HCT116 (cell line): Measurements from ENCODE around the gene TNFAIP8L3. TPM values are rescaled to one million over a fixed set of nuclear protein-coding genes. Genes with fewer than 3 reads are reported as not detected.

Experiments used
- ATAC-seq: fragments of 200-7000 bp; cut with Tn5 transposase; 2 replicates; pipeline ENCODE4 v1.9.1; 2020; ENCODE audit warnings: mild to moderate bottlenecking, moderate library complexity
- BruUV-seq: library from RNA; stranded (reverse); fragments of 400-500 nt; replicated peaks from 2 replicates; lab custom pipeline; 2021; lab: Mats Ljungman, UMichigan
- CTCF ChIA-PET: fragments of 300-600 bp; sonication (Branson Sonifier 250); formaldehyde crosslinking; loops from one replicate; lab custom pipeline; 2021; ENCODE audit warnings: antibody characterized with exemption; lab: Charles Lee
- POLR2A ChIA-PET: fragments of 300-600, 350-600 bp; sonication (Branson Sonifier 250); formaldehyde crosslinking; loops from one replicate; lab custom pipeline; 2021; ENCODE audit warnings: antibody characterized with exemption; lab: Charles Lee
- RAD21 ChIA-PET, 2 experiments: fragments of 300-600 bp; sonication (Branson Sonifier 250); formaldehyde crosslinking; loops; one replicate each; lab custom pipeline; 2023; ENCODE audit warnings: low total read pairs in 2 of 2; ENCODE audit not compliant: uncharacterized antibody in 2 of 2, unreplicated experiment in 2 of 2, low non-redundant PET in 1 of 2; lab: Charles Lee
- DNase-seq: peaks from one replicate; pipeline ENCODE4 v3.0.0-alpha.2; 2010; ENCODE audit warnings: low read depth, low spot score
- H2AFZ ChIP-seq: fragments of 200-600 bp; shearing (Covaris generic), sonication (generic); 2 replicates; pipeline ENCODE4 v1.6.1; 2017; ENCODE audit warnings: low read depth, mixed run types, mixed read lengths, antibody characterized with exemption, low read length; ENCODE audit not compliant: poor library complexity, severe bottlenecking
- H3K27ac ChIP-seq: 2 replicates; pipeline ENCODE4 v1.5.1; 2012; ENCODE audit warnings: low read depth, low read length
- H3K27me3 ChIP-seq: fragments of 200-600 bp; sonication (generic); 2 replicates; pipeline ENCODE4 v1.6.1; 2016; ENCODE audit warnings: mixed run types, low read length, mixed read lengths; ENCODE audit not compliant: insufficient read depth
- H3K36me3 ChIP-seq, 2 experiments: fragments of 200-500 bp in 1 of 2; fragments of 200-600 bp in 1 of 2; sonication (Bioruptor generic) in 1 of 2; sonication (generic) in 1 of 2; 2 replicates each; pipeline versions ENCODE4 v1.5.1 to v1.6.1; 2014 to 2016; ENCODE audit warnings: low read length in 2 of 2, inconsistent platforms in 1 of 2, mixed read lengths in 1 of 2, mixed run types in 1 of 2; ENCODE audit not compliant: insufficient read depth in 2 of 2, control insufficient read depth in 1 of 2
- H3K4me1 ChIP-seq, 2 experiments: fragments of 200-600 bp in 1 of 2; sonication (generic) in 1 of 2; 2 replicates each; pipeline versions ENCODE4 v1.5.1 to v1.6.1; 2012 to 2017; ENCODE audit warnings: low read length in 2 of 2, inconsistent platforms in 1 of 2, mild to moderate bottlenecking in 1 of 2, mixed read lengths in 1 of 2, mixed run types in 1 of 2, moderate library complexity in 1 of 2; ENCODE audit not compliant: insufficient read depth in 2 of 2, control insufficient read depth in 1 of 2
- H3K4me2 ChIP-seq: fragments of 200-600 bp; sonication (generic); 2 replicates; pipeline ENCODE4 v1.6.1; 2017; ENCODE audit warnings: mixed run types, low read length, mixed read lengths
- H3K4me3 ChIP-seq, 2 experiments: fragments of 200-600 bp in 1 of 2; sonication (generic) in 1 of 2; replicated peaks in 1 of 2; 2 replicates each; pipeline ENCODE4 v1.5.1; 2011 to 2016; ENCODE audit warnings: low read length in 2 of 2, control low read depth in 1 of 2, low read depth in 1 of 2, mild to moderate bottlenecking in 1 of 2, mixed read lengths in 1 of 2, mixed run types in 1 of 2
- H3K79me2 ChIP-seq: fragments of 200-600 bp; sonication (generic); 2 replicates; pipeline ENCODE4 v1.6.1; 2017; ENCODE audit warnings: mild to moderate bottlenecking, mixed run types, low read length, moderate library complexity, mixed read lengths; ENCODE audit not compliant: insufficient read depth
- H3K9ac ChIP-seq: fragments of 200-600 bp; sonication (generic); 2 replicates; pipeline ENCODE4 v1.6.1; 2016; ENCODE audit warnings: low read length, mixed read lengths
- H3K9me2 ChIP-seq: fragments of 200-600 bp; sonication (generic), shearing (Covaris generic); 2 replicates; pipeline ENCODE4 v1.6.1; 2017; ENCODE audit warnings: mixed run types, mild to moderate bottlenecking, moderate library complexity; ENCODE audit not compliant: insufficient read depth
- H3K9me3 ChIP-seq, 2 experiments: fragments of 200-500 bp in 1 of 2; fragments of 200-600 bp in 1 of 2; sonication (Bioruptor generic) in 1 of 2; sonication (generic) in 1 of 2; 2 replicates each; pipeline ENCODE4 v1.6.1; 2014 to 2017; ENCODE audit warnings: low read length in 2 of 2, mixed read lengths in 2 of 2, inconsistent platforms in 1 of 2, low read depth in 1 of 2, mild to moderate bottlenecking in 1 of 2, mixed run types in 1 of 2, moderate library complexity in 1 of 2; ENCODE audit not compliant: control insufficient read depth in 1 of 2, insufficient read depth in 1 of 2
- H4K20me1 ChIP-seq: fragments of 200-600 bp; sonication (generic), shearing (Covaris generic); 2 replicates; pipeline ENCODE4 v1.6.1; 2017; ENCODE audit warnings: mixed run types, mild to moderate bottlenecking, moderate library complexity; ENCODE audit not compliant: insufficient read depth
- CBX3 ChIP-seq: IDR thresholded peaks from 2 replicates; pipeline ENCODE4 v1.6.1; 2012; ENCODE audit warnings: low read depth
- EGR1 ChIP-seq: IDR thresholded peaks from 2 replicates; pipeline ENCODE4 v1.6.1; 2012; ENCODE audit warnings: low read depth
- ELF1 ChIP-seq: IDR thresholded peaks from 2 replicates; pipeline ENCODE4 v1.6.1; 2012; ENCODE audit warnings: low read depth, borderline replicate concordance
- EZH2 ChIP-seq: fragments of 200-600 bp; sonication (generic); IDR thresholded peaks from 2 replicates; pipeline ENCODE4 v1.6.1; 2017; ENCODE audit warnings: antibody characterized with exemption, mixed run types
- EZH2phosphoT487 ChIP-seq: fragments of 200-600 bp; IDR thresholded peaks from 2 replicates; pipeline ENCODE4 v1.6.1; 2018; ENCODE audit warnings: antibody characterized with exemption, borderline replicate concordance
- FOSL1 ChIP-seq: IDR thresholded peaks from 2 replicates; pipeline ENCODE4 v1.6.1; 2012; ENCODE audit warnings: low read depth
- POLR2A ChIP-seq: IDR thresholded peaks from 2 replicates; pipeline ENCODE4 v1.7.0; 2011; ENCODE audit warnings: borderline replicate concordance; ENCODE audit not compliant: insufficient read depth, insufficient read length; ENCODE audit errors: extremely low read depth
- POLR2AphosphoS5 ChIP-seq: IDR thresholded peaks from 2 replicates; pipeline ENCODE4 v1.6.1; 2011; ENCODE audit warnings: mild to moderate bottlenecking, low read depth, low read length, moderate library complexity
- RAD21 ChIP-seq: IDR thresholded peaks from 2 replicates; pipeline ENCODE4 v1.6.1; 2012; ENCODE audit warnings: low read depth, mild to moderate bottlenecking
- SP1 ChIP-seq: IDR thresholded peaks from 2 replicates; pipeline ENCODE4 v1.6.1; 2012; ENCODE audit warnings: low read depth
- SRF ChIP-seq: IDR thresholded peaks from 2 replicates; pipeline ENCODE4 v1.6.1; 2012; ENCODE audit warnings: low read depth
- TCF7L2 ChIP-seq: IDR thresholded peaks from 2 replicates; pipeline ENCODE4 v1.7.0; 2011; ENCODE audit warnings: borderline replicate concordance, inconsistent platforms; ENCODE audit not compliant: insufficient read depth, insufficient read length; ENCODE audit errors: extremely low read depth
- YY1 ChIP-seq: IDR thresholded peaks from 2 replicates; pipeline ENCODE4 v1.6.1; 2011; ENCODE audit warnings: low read length, low read depth, moderate library complexity, mild to moderate bottlenecking; ENCODE audit not compliant: insufficient replicate concordance; ENCODE audit errors: extremely low read depth
- ZFX ChIP-seq: fragments of 450-650 bp; IDR thresholded peaks from 2 replicates; pipeline ENCODE4 v1.6.1; 2017
- ZNF274 ChIP-seq: fragments of 200-500 bp; sonication (Bioruptor generic); IDR thresholded peaks from 2 replicates; pipeline ENCODE4 v1.6.1; 2014; ENCODE audit warnings: mild to moderate bottlenecking, low read depth, low read length, inconsistent platforms
- intact Hi-C: fragments of 100-400 bp; cut with micrococcal nuclease; formaldehyde crosslinking; loops from 2 replicates; pipeline ENCODE4 v1.10.0; 2022
- total RNA-seq: library from RNA; stranded (reverse); gene quantifications from one replicate; pipeline ENCODE4 v1.2.1, GENCODE V29; 2021; ENCODE audit not compliant: unreplicated experiment
- TF ChIP-seq, protein P1 (sequence below): IDR thresholded peaks from 2 replicates; pipeline ENCODE4 v1.6.1; 2012
- TF ChIP-seq, protein P2 (sequence below): IDR thresholded peaks from 2 replicates; pipeline ENCODE4 v1.6.1; 2012
- TF ChIP-seq, protein P3 (sequence below): IDR thresholded peaks from 2 replicates; pipeline ENCODE4 v1.6.1; 2011; ENCODE audit warnings: mild to moderate bottlenecking, low read length, moderate library complexity; ENCODE audit not compliant: insufficient replicate concordance; ENCODE audit errors: extremely low read depth

The TNFAIP8L3 gene
- total RNA-seq, 1 experiment from 2014 or later = 0.47 TPM

DNA sequence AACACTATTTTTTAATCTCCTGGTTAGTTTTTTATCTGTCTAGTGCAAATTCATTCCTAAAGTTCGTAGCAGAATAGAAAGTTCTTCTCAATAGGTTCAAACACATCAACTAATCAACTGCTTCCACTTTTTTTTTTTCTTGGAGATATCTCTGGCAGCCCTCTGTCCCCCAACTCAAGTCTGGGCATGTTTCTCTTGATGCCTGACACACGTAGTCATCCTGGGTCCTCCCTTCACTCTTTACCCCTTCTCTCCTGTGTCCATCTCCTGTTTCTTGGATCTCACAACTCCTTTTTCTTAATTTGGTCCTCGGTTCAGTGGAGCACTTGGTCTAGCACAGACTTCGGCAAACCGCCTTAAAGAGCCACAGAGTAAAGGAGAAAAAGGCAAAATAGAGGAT lies 14.4 kb downstream of the TNFAIP8L3 start:
- ChIA-PET POLR2A (no interaction called here), CTCF (no interaction called here), RAD21 (no interaction called here)
- no peaks in the 10 kb centered on the region for H3K79me2 ChIP-seq
- H4K20me1 ChIP-seq = no peaks in the 10 kb centered on the region
- no peak overlapping the region for H3K9ac ChIP-seq
- no peak for TF ChIP-seq EZH2
- TF ChIP-seq, protein P1, sequence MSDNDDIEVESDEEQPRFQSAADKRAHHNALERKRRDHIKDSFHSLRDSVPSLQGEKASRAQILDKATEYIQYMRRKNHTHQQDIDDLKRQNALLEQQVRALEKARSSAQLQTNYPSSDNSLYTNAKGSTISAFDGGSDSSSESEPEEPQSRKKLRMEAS = no peak
- TF ChIP-seq SP1 = no peak
- TF ChIP-seq EGR1 = no peak
- TF ChIP-seq, protein P2, sequence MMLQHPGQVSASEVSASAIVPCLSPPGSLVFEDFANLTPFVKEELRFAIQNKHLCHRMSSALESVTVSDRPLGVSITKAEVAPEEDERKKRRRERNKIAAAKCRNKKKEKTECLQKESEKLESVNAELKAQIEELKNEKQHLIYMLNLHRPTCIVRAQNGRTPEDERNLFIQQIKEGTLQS = no peak
- TF ChIP-seq YY1 = no peak
- TF ChIP-seq POLR2AphosphoS5 = no peak
- no peak for TF ChIP-seq EZH2phosphoT487
- TF ChIP-seq RAD21 = no peak
- TF ChIP-seq, protein P3, sequence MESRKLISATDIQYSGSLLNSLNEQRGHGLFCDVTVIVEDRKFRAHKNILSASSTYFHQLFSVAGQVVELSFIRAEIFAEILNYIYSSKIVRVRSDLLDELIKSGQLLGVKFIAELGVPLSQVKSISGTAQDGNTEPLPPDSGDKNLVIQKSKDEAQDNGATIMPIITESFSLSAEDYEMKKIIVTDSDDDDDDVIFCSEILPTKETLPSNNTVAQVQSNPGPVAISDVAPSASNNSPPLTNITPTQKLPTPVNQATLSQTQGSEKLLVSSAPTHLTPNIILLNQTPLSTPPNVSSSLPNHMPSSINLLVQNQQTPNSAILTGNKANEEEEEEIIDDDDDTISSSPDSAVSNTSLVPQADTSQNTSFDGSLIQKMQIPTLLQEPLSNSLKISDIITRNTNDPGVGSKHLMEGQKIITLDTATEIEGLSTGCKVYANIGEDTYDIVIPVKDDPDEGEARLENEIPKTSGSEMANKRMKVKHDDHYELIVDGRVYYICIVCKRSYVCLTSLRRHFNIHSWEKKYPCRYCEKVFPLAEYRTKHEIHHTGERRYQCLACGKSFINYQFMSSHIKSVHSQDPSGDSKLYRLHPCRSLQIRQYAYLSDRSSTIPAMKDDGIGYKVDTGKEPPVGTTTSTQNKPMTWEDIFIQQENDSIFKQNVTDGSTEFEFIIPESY = no peak
- TF ChIP-seq ZNF274 = no peak
- no peak for TF ChIP-seq CBX3
- no peak for TF ChIP-seq ELF1
- TF ChIP-seq POLR2A = no peak
- TF ChIP-seq ZFX = no peak
- no peak for TF ChIP-seq FOSL1
- no peak for TF ChIP-seq TCF7L2
- TF ChIP-seq SRF = no peak
- intact Hi-C loops = no loop called here
- H3K9me3 ChIP-seq = no peaks in the 10 kb centered on the region
- H3K27ac ChIP-seq = no peak overlapping the region
- no peak overlapping the region for H2AFZ ChIP-seq
- DNase-seq (no peak), ATAC-seq (no peak)
- H3K4me2 ChIP-seq = no peak overlapping the region
- no peaks in the 10 kb centered on the region for H3K27me3 ChIP-seq
- peaks cover 6 to 8% of the 10 kb centered on the region in 2 experiments; a peak in 2 of 4 replicates for H3K4me1 ChIP-seq
- H3K9me2 ChIP-seq = no peaks in the 10 kb centered on the region
- BruUV-seq = no TSS peak
- no peaks in the 10 kb centered on the region for H3K36me3 ChIP-seq
- no peak overlapping the region for H3K4me3 ChIP-seq
